ENCODE measurements around the gene GNB1L. TPM values are rescaled to one million over a fixed set of nuclear protein-coding genes. Genes with fewer than 3 reads are reported as not detected.

GNB1L gene
- total and polyA plus RNA-seq, 9 of the 15 experiments (the other 6 are each of a cell fraction or from before 2014, with no cell fraction given): 0.56 to 50.5 (median 10.2) TPM

DNA sequence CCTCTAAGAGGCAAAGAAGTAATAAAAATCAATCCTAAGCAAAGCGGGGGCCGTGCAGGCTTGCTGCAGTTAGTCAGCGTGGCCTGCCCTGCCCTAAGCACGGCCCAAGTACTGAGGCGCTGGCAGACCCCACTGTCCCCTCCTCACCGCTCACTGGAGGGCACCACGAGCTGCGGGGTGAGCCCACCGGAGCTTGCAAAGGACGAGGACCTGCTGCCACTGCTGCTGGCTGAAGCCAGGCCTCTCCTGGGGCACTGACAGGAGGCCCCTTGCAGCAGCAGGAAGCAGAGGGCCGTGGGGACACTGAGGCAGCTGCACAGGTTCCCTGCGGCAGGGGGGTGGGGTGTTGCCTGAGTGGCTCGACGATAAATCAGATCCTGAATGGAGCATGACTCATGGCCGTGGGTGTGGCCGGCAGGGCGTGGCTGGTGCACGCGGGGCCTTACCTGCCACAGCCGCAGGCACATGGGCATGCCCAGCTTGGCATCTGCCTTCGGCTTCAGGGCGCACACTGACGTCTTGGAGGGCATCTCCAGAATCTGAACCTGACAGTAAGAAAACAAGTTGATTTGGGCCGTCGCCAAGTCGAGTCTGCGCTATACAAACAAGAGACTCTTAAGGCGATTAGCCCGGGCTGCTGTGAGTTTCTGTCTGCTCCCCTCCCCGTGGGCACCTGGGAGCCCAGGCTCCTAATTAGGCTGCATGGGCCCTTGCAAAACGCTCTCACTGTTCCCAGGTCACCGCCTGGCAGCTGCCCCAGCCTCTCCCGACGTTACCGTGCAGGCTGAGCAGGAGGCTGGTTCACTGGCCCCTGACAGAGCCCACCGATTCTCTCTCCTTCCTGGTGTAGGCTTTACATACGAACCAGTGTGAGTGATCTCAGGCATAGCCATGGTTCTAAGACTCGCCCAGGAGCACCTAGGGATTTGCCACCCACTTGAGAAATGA is 48.2 kb downstream of the GNB1L start (continued):
- TF ChIP-seq ARID3A (IDR thresholded peaks at IDR 0.05; ENCODE audit: borderline replicate concordance, low read depth, low read length): peak; percentile 87; the same call in 1 of the 2 replicates
- no peak for TF ChIP-seq CSDE1 (IDR thresholded peaks at IDR 0.05)
- peak; percentile 35 for TF ChIP-seq SETDB1 (IDR thresholded peaks at IDR 0.05; ENCODE audit: low read length)
- TF ChIP-seq ZNF212 (CRISPR knock-in tag; IDR thresholded peaks at IDR 0.05): 0 out of 2 replicates have a peak, but pooled peaks have one; percentile 33
- no peak for TF ChIP-seq PREB (CRISPR knock-in tag; IDR thresholded peaks at IDR 0.05)
- TF ChIP-seq ZNF239 (CRISPR knock-in tag; IDR thresholded peaks at IDR 0.05): no peak
- TF ChIP-seq CUX1 (CRISPR knock-in tag; IDR thresholded peaks at IDR 0.05): no peak
- no peak for TF ChIP-seq ZBTB43 (CRISPR knock-in tag; IDR thresholded peaks at IDR 0.05)
- TF ChIP-seq ZBTB8A (IDR thresholded peaks at IDR 0.05; ENCODE audit: partially characterized antibody): no peak
- no peak for TF ChIP-seq NR2C1 (IDR thresholded peaks at IDR 0.05)
- no peak for TF ChIP-seq NR2C1 (tag; IDR thresholded peaks at IDR 0.05)
- peak in 1 of 2 experiments; percentile 68; a peak in 2 of 4 replicates for TF ChIP-seq MAZ (CRISPR knock-in tag; conservative IDR thresholded peaks at IDR 0.05 in 1 of 2, IDR thresholded peaks at IDR 0.05 in 1 of 2)
- no peak for TF ChIP-seq NFATC3 (IDR thresholded peaks at IDR 0.05)
